ENCODE data around the gene GABRA4. TPM values are rescaled to one million over a fixed set of nuclear protein-coding genes. Genes with fewer than 3 reads are reported as not detected.

GABRA4 gene
- total and polyA plus RNA-seq, 10 of the 15 experiments (the other 5 are each of a cell fraction or from before 2014, with no cell fraction given): 0.69 to 14.6 (median 1.1) TPM

GRCh38 chr4:46886711-46887110, 106.7 kb downstream of the GABRA4 start:
- H3K27me3 ChIP-seq (replicated peaks in 1 of 2; ENCODE audit: control insufficient read depth in 2 of 2, insufficient read depth in 2 of 2, low read length in 1 of 2): no peaks in the 10 kb centered on the region
- TF ChIP-seq SREBF2 (IDR thresholded peaks at IDR 0.05; ENCODE audit: low read length) (no peak), JUND (IDR thresholded peaks at IDR 0.05; ENCODE audit: low read depth, low read length) (no peak), EP300 (IDR thresholded peaks at IDR 0.05; ENCODE audit: borderline replicate concordance in 1 of 2, control insufficient read depth in 1 of 2, low read depth in 2 of 2, low read length in 2 of 2) (no peak), SRF (IDR thresholded peaks at IDR 0.05; ENCODE audit: low read depth in 2 of 2, low read length in 2 of 2) (no peak), CTCF (IDR thresholded peaks at IDR 0.05 in 2 of 3, conservative IDR thresholded peaks at IDR 0.05 in 1 of 3; ENCODE audit: control insufficient read depth in 2 of 3, extremely low read depth in 1 of 3, insufficient read depth in 1 of 3, low read depth in 3 of 3, low read length in 3 of 3) (peak in 2 of 3 experiments; percentile 13 to 27; a peak in 1 of 6 replicates), USF2 (IDR thresholded peaks at IDR 0.05; ENCODE audit: borderline replicate concordance, low read depth, low read length) (no peak)
- TF ChIP-seq, protein P1, sequence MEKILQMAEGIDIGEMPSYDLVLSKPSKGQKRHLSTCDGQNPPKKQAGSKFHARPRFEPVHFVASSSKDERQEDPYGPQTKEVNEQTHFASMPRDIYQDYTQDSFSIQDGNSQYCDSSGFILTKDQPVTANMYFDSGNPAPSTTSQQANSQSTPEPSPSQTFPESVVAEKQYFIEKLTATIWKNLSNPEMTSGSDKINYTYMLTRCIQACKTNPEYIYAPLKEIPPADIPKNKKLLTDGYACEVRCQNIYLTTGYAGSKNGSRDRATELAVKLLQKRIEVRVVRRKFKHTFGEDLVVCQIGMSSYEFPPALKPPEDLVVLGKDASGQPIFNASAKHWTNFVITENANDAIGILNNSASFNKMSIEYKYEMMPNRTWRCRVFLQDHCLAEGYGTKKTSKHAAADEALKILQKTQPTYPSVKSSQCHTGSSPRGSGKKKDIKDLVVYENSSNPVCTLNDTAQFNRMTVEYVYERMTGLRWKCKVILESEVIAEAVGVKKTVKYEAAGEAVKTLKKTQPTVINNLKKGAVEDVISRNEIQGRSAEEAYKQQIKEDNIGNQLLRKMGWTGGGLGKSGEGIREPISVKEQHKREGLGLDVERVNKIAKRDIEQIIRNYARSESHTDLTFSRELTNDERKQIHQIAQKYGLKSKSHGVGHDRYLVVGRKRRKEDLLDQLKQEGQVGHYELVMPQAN (conservative IDR thresholded peaks at IDR 0.05): no peak
- TF ChIP-seq, protein P2, sequence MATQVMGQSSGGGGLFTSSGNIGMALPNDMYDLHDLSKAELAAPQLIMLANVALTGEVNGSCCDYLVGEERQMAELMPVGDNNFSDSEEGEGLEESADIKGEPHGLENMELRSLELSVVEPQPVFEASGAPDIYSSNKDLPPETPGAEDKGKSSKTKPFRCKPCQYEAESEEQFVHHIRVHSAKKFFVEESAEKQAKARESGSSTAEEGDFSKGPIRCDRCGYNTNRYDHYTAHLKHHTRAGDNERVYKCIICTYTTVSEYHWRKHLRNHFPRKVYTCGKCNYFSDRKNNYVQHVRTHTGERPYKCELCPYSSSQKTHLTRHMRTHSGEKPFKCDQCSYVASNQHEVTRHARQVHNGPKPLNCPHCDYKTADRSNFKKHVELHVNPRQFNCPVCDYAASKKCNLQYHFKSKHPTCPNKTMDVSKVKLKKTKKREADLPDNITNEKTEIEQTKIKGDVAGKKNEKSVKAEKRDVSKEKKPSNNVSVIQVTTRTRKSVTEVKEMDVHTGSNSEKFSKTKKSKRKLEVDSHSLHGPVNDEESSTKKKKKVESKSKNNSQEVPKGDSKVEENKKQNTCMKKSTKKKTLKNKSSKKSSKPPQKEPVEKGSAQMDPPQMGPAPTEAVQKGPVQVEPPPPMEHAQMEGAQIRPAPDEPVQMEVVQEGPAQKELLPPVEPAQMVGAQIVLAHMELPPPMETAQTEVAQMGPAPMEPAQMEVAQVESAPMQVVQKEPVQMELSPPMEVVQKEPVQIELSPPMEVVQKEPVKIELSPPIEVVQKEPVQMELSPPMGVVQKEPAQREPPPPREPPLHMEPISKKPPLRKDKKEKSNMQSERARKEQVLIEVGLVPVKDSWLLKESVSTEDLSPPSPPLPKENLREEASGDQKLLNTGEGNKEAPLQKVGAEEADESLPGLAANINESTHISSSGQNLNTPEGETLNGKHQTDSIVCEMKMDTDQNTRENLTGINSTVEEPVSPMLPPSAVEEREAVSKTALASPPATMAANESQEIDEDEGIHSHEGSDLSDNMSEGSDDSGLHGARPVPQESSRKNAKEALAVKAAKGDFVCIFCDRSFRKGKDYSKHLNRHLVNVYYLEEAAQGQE (IDR thresholded peaks at IDR 0.05; ENCODE audit: low read depth, low read length): no peak
- FAIRE-seq (no peak), ATAC-seq (peak; percentile 50; the same call in 2 of the 3 replicates), DNase-seq (ENCODE audit: low read depth, low spot score) (no peak)
- no peak overlapping the region for H3K4me3 ChIP-seq
- no peak overlapping the region for H3K27ac ChIP-seq (ENCODE audit: control insufficient read depth, insufficient read depth)
- BruUV-seq (replicated peaks): no TSS peak
- intact Hi-C loops (cut with micrococcal nuclease; ENCODE audit: unreplicated experiment): no loop called here
- ChIA-PET RAD21 (ENCODE audit: unreplicated experiment) (no interaction called here), SMC1A (ENCODE audit: uncharacterized antibody, unreplicated experiment) (interaction anchor here (1.0 kb wide), 1 partner anchor 8 kb away, joined by 3 read pairs; no protein-coding TSS in a partner anchor), POLR2A (no interaction called here), CTCF (interaction anchor here (0.8 to 1.6 kb wide), 4 partner anchors 40 to 236 kb away, joined by 3 to 5 read pairs (median 4); no protein-coding TSS in a partner anchor)
- 0% methylated on average over 2 of the region's 2 CpGs for WGBS (ENCODE audit: insufficient coverage, insufficient replicate concordance, low lambda C conversion rate, missing lambda C conversion rate)
- H3K9me3 ChIP-seq (replicated peaks; ENCODE audit: control insufficient read depth, insufficient read depth, low read length): no peaks in the 10 kb centered on the region
- no peaks in the 10 kb centered on the region for H3K4me1 ChIP-seq (ENCODE audit: control insufficient read depth, insufficient read depth, low read length)
- H3K9ac ChIP-seq (ENCODE audit: control insufficient read depth, insufficient read depth, low read length): no peak overlapping the region
- no peak overlapping the region for H3K4me2 ChIP-seq (ENCODE audit: control insufficient read depth, insufficient read depth)
- in situ Hi-C loops (cut with MboI): no loop called here
- H3K79me2 ChIP-seq (ENCODE audit: control insufficient read depth, insufficient read depth, low read length): no peaks in the 10 kb centered on the region
- no peaks in the 10 kb centered on the region for H4K20me1 ChIP-seq (ENCODE audit: control insufficient read depth, insufficient read depth)
- no peak overlapping the region for H2AFZ ChIP-seq (ENCODE audit: control insufficient read depth, low read depth, low read length)
- no peaks in the 10 kb centered on the region for H3K36me3 ChIP-seq (ENCODE audit: control insufficient read depth in 2 of 2, insufficient read depth in 2 of 2, low read length in 1 of 2)
